Measurements from ENCODE around the gene NOS1AP.

Gene NOS1AP

DNA sequence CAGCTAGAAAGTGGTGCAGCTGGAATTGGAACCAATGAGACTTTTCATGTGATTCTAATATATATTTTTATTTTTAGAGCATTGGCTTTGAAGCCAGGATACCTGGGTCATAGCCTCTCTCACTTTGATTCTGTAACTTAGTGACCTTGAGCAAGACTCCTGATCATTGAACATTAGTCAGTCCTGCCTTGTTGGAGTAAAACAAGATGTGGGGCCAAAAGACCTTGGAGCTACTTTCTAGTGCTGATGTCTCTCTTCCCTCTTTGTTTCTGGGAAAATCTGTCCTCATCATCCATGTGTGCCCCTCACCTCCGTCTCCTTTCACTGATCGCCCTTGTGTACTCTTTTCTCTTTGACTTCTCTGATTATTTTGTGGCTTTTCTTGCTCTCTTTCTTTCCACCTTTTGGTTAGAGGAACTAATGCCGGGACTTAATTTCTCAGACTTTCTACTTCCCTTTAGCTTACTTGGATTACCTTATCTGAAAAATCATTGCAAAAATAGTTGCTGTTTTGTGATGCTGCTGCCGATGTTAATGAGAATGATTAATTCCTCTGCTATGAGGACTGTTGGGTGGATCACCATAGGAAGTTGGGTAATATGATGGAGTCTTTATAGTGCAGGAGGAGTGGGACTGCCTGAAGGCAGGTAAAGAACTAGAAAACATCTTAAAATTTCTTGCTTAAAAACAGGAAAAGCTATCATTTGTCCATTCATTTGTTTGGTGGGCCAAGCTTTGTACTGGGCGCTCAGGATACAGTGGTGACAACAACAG lies 72.0 kb downstream of the NOS1AP start:
- no peaks in the 10 kb centered on the region for H3K36me3 Mint-ChIP-seq (ENCODE audit: low read depth)
- H3K4me3 Mint-ChIP-seq, result no peak overlapping the region
- H3K27me3 Mint-ChIP-seq (ENCODE audit: low read depth), result no peaks in the 10 kb centered on the region
- H3K9me3 Mint-ChIP-seq, result no peaks in the 10 kb centered on the region
- H3K4me1 Mint-ChIP-seq, result peaks cover 24% of the 10 kb centered on the region
- H3K27ac Mint-ChIP-seq, result no peak overlapping the region
- TF ChIP-seq, protein P1, sequence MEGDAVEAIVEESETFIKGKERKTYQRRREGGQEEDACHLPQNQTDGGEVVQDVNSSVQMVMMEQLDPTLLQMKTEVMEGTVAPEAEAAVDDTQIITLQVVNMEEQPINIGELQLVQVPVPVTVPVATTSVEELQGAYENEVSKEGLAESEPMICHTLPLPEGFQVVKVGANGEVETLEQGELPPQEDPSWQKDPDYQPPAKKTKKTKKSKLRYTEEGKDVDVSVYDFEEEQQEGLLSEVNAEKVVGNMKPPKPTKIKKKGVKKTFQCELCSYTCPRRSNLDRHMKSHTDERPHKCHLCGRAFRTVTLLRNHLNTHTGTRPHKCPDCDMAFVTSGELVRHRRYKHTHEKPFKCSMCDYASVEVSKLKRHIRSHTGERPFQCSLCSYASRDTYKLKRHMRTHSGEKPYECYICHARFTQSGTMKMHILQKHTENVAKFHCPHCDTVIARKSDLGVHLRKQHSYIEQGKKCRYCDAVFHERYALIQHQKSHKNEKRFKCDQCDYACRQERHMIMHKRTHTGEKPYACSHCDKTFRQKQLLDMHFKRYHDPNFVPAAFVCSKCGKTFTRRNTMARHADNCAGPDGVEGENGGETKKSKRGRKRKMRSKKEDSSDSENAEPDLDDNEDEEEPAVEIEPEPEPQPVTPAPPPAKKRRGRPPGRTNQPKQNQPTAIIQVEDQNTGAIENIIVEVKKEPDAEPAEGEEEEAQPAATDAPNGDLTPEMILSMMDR (IDR thresholded peaks at IDR 0.05; ENCODE audit: unreplicated experiment in 3 of 3), result no peak

DNA sequence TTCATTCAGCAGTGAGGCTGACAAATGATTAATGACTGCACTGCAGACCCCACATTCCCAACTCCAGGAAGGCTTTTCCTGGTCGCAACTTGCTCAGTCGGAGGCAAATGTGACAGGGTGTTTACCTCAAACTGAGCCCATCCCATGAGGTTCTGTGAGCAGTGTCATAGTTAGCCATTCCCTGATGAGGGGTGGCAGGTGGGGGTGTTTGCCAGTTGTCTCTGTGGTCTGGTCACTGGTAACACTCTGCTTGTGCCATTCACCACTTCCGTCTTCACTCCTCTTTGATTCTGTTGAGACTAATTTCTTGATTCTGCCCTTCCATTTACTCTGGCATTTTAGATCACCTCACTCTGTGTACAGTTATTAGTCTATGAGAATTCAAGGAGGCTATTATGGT lies 73.5 kb downstream of the NOS1AP start:
- no peaks in the 10 kb centered on the region for H3K9me3 Mint-ChIP-seq
- peaks cover 19% of the 10 kb centered on the region for H3K4me1 Mint-ChIP-seq
- H3K27me3 Mint-ChIP-seq (ENCODE audit: low read depth), result no peaks in the 10 kb centered on the region
- TF ChIP-seq, protein P1 (IDR thresholded peaks at IDR 0.05; ENCODE audit: unreplicated experiment in 3 of 3), result no peak
- no peak overlapping the region for H3K27ac Mint-ChIP-seq
- H3K4me3 Mint-ChIP-seq, result no peak overlapping the region
- no peaks in the 10 kb centered on the region for H3K36me3 Mint-ChIP-seq (ENCODE audit: low read depth)

DNA sequence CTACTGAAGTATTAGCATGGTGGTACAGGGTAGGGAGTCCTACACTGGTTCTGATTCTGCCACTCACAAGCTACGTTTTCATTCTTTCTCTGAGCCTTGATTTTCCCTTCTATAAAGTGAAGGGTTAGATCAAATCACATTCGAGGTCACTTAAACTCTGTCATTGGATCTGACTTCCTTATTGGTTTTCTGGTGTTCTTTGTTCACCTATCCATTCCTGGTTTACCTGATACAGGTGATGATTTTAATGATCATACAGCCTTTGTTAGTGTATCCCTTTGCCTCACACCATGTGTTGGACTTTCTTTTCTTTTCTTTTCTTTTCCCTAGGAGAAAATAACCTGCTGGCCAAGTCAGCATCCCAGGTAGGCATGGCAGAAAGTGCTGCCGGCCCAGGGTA lies 74.8 kb downstream of the NOS1AP start:
- Mint-ChIP-seq H3K9me3 (no peaks in the 10 kb centered on the region), H3K4me1 (peaks cover 22% of the 10 kb centered on the region), H3K4me3 (no peak overlapping the region), H3K27me3 (ENCODE audit: low read depth) (no peaks in the 10 kb centered on the region), H3K36me3 (ENCODE audit: low read depth) (no peaks in the 10 kb centered on the region), H3K27ac (no peak overlapping the region)
- TF ChIP-seq, protein P1 (IDR thresholded peaks at IDR 0.05; ENCODE audit: unreplicated experiment in 3 of 3), result no peak

DNA sequence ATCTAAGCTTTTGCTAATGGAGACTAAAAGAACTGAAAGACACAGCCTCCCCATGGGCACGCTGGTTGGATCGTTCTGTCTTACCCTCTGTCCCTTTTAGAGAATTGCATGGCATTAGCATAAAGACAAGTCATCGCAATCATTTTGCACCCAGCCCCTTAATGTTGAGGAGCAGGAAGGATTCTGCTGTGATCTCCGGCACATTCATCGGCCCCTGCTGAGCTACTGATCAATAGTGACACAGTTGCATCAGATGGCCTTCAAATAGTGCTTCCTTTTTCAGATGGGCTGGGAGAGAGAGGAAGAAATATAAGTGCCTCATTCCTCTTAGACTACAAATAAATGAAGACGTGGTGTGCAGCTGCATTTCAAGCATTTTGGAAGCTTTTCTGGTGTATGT lies 75.4 kb downstream of the NOS1AP start:
- no peaks in the 10 kb centered on the region for H3K36me3 Mint-ChIP-seq (ENCODE audit: low read depth)
- peaks cover 22% of the 10 kb centered on the region for H3K4me1 Mint-ChIP-seq
- H3K27me3 Mint-ChIP-seq (ENCODE audit: low read depth), result no peaks in the 10 kb centered on the region
- no peak overlapping the region for H3K27ac Mint-ChIP-seq
- TF ChIP-seq, protein P1 (IDR thresholded peaks at IDR 0.05; ENCODE audit: unreplicated experiment in 3 of 3), result no peak
- no peak overlapping the region for H3K4me3 Mint-ChIP-seq
- no peaks in the 10 kb centered on the region for H3K9me3 Mint-ChIP-seq

DNA sequence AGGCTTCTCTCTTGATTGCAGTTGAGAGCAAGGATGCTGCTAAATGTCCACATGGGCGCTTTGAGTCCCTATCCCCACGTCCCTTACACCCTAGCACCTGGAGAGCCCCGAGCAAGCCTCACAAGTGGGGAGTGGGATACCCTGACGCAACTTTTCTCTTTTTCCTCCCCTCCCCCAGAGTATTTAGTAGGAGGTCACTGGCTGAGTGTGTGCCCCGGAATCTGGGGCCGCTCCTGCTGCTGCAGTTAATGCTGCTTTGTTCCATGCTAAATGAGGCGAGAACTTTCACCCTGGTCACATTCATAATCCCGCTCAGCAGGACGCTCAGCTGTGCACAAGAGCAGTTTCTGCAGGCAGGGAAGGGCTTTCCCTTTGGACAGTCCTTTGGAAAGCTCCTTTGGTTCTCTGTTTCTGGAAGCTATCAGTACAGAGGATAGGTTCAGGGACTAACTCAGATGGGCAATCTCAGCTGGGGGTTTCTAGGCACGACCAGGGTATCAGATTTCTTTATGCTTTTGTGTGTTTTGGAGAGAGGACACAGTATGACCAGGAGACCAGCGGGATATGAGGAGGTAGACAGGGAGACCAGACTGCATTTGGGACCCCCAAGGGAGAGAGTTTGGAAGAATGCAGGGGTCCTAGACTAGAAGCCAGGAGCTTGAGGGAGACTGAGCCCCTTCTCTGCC lies 75.9 kb downstream of the NOS1AP start:
- Mint-ChIP-seq H3K4me1 (peaks cover 22% of the 10 kb centered on the region), H3K36me3 (ENCODE audit: low read depth) (no peaks in the 10 kb centered on the region), H3K27me3 (ENCODE audit: low read depth) (no peaks in the 10 kb centered on the region), H3K27ac (no peak overlapping the region), H3K4me3 (no peak overlapping the region), H3K9me3 (no peaks in the 10 kb centered on the region)
- TF ChIP-seq, protein P1 (IDR thresholded peaks at IDR 0.05; ENCODE audit: unreplicated experiment in 3 of 3), result no peak

Measured in nephron (organoid).